PC-9 (cell line): Measurements from ENCODE around the gene PAGR1. TPM values are rescaled to one million over a fixed set of nuclear protein-coding genes. Genes with fewer than 3 reads are reported as not detected.

ENCODE experiments used
- BruUV-seq: library from RNA; stranded (reverse); fragments of 400-500 nt; replicated peaks from 2 replicates; lab custom pipeline; 2021; lab: Mats Ljungman, UMichigan
- CTCF ChIA-PET: fragments of 300-600 bp; sonication (Branson Sonifier 250); formaldehyde crosslinking; loops from one replicate; lab custom pipeline; 2022; ENCODE audit warnings: antibody characterized with exemption; lab: Charles Lee
- POLR2A ChIA-PET: fragments of 300-600 bp; sonication (Branson Sonifier 250); formaldehyde crosslinking; loops from one replicate; lab custom pipeline; 2022; ENCODE audit warnings: antibody characterized with exemption; ENCODE audit not compliant: unreplicated experiment; lab: Charles Lee
- DNase-seq, 2 experiments: peaks; one replicate each; pipeline versions ENCODE4 v3.0.0 to v3.0.0-alpha.2; 2015 to 2022; ENCODE audit warnings: mixed read lengths in 1 of 2
- H2AFZ ChIP-seq: fragments of 200-600 bp; sonication (generic); 2 replicates; pipeline ENCODE4 v1.8.1; 2017; ENCODE audit warnings: antibody characterized with exemption
- H3F3A ChIP-seq: fragments of 200-600 bp; sonication (generic); 2 replicates; pipeline ENCODE4 v1.8.1; 2017; ENCODE audit warnings: antibody characterized with exemption, mild to moderate bottlenecking, low read depth; ENCODE audit not compliant: insufficient read depth
- H3K27ac ChIP-seq: fragments of 200-600 bp; sonication (generic); 2 replicates; pipeline ENCODE4 v1.6.1; 2016; ENCODE audit warnings: mixed run types
- H3K27me3 ChIP-seq: fragments of 200-600 bp; sonication (generic); 2 replicates; pipeline ENCODE4 v1.6.1; 2016; ENCODE audit warnings: low read depth, mixed run types; ENCODE audit not compliant: insufficient read depth
- H3K36me3 ChIP-seq: fragments of 200-600 bp; sonication (generic); 2 replicates; pipeline ENCODE4 v1.6.1; 2016; ENCODE audit warnings: low read depth, mixed run types
- H3K4me1 ChIP-seq: fragments of 200-600 bp; sonication (generic); replicated peaks from 2 replicates; pipeline ENCODE4 v1.6.1; 2016; ENCODE audit warnings: mixed run types; ENCODE audit not compliant: insufficient read depth
- H3K4me2 ChIP-seq: fragments of 200-600 bp; sonication (generic); 2 replicates; pipeline ENCODE4 v1.6.1; 2017; ENCODE audit warnings: mixed run types
- H3K4me3 ChIP-seq: fragments of 200-600 bp; sonication (generic); 2 replicates; pipeline ENCODE4 v1.6.1; 2016; ENCODE audit warnings: mixed run types
- H3K79me2 ChIP-seq: fragments of 200-600 bp; sonication (generic); 2 replicates; pipeline ENCODE4 v1.6.1; 2017; ENCODE audit warnings: low read depth, mixed run types
- H3K9me2 ChIP-seq: fragments of 200-600 bp; sonication (generic); 2 replicates; pipeline ENCODE4 v1.8.1; 2017; ENCODE audit warnings: mild to moderate bottlenecking; ENCODE audit not compliant: insufficient read depth
- H3K9me3 ChIP-seq: fragments of 200-600 bp; sonication (generic); 2 replicates; pipeline ENCODE4 v1.8.1; 2016; ENCODE audit warnings: low read depth; ENCODE audit not compliant: insufficient read depth
- H4K20me1 ChIP-seq: fragments of 200-600 bp; sonication (generic); 2 replicates; pipeline ENCODE4 v1.8.1; 2017; ENCODE audit not compliant: insufficient read depth
- EZH2 ChIP-seq: fragments of 200-600 bp; sonication (generic); IDR thresholded peaks from 2 replicates; pipeline ENCODE4 v1.8.0; 2017; ENCODE audit warnings: antibody characterized with exemption, low read depth
- intact Hi-C: fragments of 100-400 bp; cut with micrococcal nuclease; formaldehyde crosslinking; loops from one replicate; pipeline ENCODE4 v1.10.0; 2022; ENCODE audit not compliant: unreplicated experiment
- total RNA-seq: library from RNA; stranded (reverse); gene quantifications from 2 replicates; pipeline ENCODE4 v1.2.3, GENCODE V29; 2021
- TF ChIP-seq, protein P1 (sequence below): fragments of 200-600 bp; sonication (generic); conservative IDR thresholded peaks from 2 replicates; pipeline ENCODE4 v1.6.1; 2017; ENCODE audit warnings: mixed run types, antibody characterized with exemption, mild to moderate bottlenecking, moderate library complexity

The PAGR1 gene
- total RNA-seq, 1 experiment from 2014 or later, result 27.5 TPM

DNA sequence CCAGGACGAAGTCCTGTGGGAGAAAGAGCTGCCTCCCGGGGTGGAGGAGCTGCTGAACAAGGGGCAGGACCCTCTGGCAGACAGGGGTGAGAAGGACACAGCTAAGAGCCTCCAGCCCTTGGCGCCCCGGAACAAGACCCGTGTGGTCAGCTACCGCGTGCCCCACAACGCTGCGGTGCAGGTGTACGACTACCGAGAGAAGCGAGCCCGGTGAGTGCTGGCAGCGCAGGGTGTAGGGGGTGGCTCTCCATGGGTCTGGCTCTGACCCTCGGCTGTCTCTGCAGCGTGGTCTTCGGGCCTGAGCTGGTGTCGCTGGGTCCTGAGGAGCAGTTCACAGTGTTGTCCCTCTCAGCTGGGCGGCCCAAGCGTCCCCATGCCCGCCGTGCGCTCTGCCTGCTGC lies 25.7 kb downstream of the PAGR1 start:
- POLR2A ChIA-PET, result interaction anchor here (0.6 kb wide), 1 partner anchor 26 kb away, joined by 4 read pairs; the partner anchor contains the start of gene PAGR1
- no peak overlapping the region for H3K4me3 ChIP-seq
- H3K9me2 ChIP-seq, result no peaks in the 10 kb centered on the region
- no TSS peak for BruUV-seq
- no peaks in the 10 kb centered on the region for H3K9me3 ChIP-seq
- no peaks in the 10 kb centered on the region for H3F3A ChIP-seq
- no peaks in the 10 kb centered on the region for H4K20me1 ChIP-seq
- H3K36me3 ChIP-seq, result no peaks in the 10 kb centered on the region
- intact Hi-C loops, result no loop called here
- H3K4me2 ChIP-seq, result no peak overlapping the region
- TF ChIP-seq, protein P1, sequence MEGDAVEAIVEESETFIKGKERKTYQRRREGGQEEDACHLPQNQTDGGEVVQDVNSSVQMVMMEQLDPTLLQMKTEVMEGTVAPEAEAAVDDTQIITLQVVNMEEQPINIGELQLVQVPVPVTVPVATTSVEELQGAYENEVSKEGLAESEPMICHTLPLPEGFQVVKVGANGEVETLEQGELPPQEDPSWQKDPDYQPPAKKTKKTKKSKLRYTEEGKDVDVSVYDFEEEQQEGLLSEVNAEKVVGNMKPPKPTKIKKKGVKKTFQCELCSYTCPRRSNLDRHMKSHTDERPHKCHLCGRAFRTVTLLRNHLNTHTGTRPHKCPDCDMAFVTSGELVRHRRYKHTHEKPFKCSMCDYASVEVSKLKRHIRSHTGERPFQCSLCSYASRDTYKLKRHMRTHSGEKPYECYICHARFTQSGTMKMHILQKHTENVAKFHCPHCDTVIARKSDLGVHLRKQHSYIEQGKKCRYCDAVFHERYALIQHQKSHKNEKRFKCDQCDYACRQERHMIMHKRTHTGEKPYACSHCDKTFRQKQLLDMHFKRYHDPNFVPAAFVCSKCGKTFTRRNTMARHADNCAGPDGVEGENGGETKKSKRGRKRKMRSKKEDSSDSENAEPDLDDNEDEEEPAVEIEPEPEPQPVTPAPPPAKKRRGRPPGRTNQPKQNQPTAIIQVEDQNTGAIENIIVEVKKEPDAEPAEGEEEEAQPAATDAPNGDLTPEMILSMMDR, result no peak
- no peak for TF ChIP-seq EZH2
- CTCF ChIA-PET, result no interaction called here
- H3K79me2 ChIP-seq, result no peaks in the 10 kb centered on the region
- H3K27me3 ChIP-seq, result no peaks in the 10 kb centered on the region
- no peak for DNase-seq
- no peaks in the 10 kb centered on the region for H3K4me1 ChIP-seq
- H2AFZ ChIP-seq, result no peak overlapping the region
- H3K27ac ChIP-seq, result no peak overlapping the region

DNA sequence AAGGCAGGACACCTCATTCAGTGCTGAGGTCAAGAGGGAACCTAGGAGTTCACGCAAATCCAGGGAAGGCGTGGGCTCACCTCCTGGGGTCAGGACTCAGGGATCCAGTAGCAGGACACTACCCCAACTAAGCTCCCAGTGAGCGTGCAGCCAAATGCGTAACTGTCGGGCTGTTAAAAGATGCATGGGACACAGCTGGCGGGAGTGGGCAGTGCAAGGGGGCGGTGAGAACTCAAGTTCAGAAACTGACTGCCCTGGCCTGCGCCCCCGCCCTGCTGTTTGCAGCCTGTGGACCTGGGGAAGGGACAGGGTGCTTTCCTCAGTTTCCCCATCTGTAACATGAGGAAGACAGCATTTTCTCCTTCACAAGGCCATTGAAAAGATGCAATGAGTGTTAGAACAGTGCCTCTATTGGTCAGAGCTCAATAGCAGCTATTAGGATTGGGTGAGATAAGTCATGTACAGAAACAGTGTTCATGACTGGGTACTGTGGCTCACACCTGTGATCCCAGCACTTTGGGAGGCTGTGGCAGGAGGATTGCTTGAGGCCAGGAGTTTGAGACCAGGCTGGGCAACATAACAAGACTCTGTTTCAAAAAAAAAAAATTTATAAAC lies 26.9 kb downstream of the PAGR1 start:
- Histone ChIP-seq H3K9me2 (no peaks in the 10 kb centered on the region), H3K79me2 (no peaks in the 10 kb centered on the region), H2AFZ (no peak overlapping the region), H3K4me3 (no peak overlapping the region), H3K36me3 (no peaks in the 10 kb centered on the region), H4K20me1 (no peaks in the 10 kb centered on the region), H3K27me3 (no peaks in the 10 kb centered on the region), H3K4me1 (no peaks in the 10 kb centered on the region), H3F3A (no peaks in the 10 kb centered on the region; the same call in 1 of the 2 replicates), H3K4me2 (no peak overlapping the region), H3K27ac (no peak overlapping the region), H3K9me3 (no peaks in the 10 kb centered on the region)
- BruUV-seq, result no TSS peak
- TF ChIP-seq EZH2, result no peak
- TF ChIP-seq, protein P1, result no peak; the same call in 1 of the 2 replicates
- ChIA-PET CTCF (interaction anchor here (0.7 kb wide), 1 partner anchor 22 kb away, joined by 3 read pairs; no protein-coding TSS in a partner anchor), POLR2A (interaction anchor here (0.6 kb wide), 1 partner anchor 824 kb away, joined by 3 read pairs; no protein-coding TSS in a partner anchor)
- DNase-seq, result no peak
- intact Hi-C loops, result no loop called here

DNA sequence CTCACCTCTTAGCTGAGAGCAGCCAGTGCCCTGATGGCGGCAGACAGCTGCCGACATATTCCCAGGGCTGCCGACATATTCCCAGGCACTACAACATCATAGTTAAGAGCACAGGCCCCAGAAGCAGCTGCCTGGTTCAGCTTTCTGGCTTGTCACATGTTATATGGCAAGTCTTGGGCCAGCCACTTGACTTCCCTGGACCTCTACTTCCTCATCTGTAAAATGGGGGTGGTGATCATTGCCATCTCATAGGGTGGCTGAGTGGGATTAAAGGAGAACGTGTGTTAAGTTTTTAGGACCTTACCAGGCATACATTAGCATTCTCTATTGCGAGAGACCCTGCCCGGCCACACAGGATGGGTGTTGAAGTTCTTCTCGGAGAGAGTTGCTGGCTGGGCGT lies 28.0 kb downstream of the PAGR1 start:
- Histone ChIP-seq H3K36me3 (no peaks in the 10 kb centered on the region), H2AFZ (no peak overlapping the region), H3K4me1 (no peaks in the 10 kb centered on the region), H3K27me3 (no peaks in the 10 kb centered on the region), H3K27ac (no peak overlapping the region), H3K79me2 (no peaks in the 10 kb centered on the region), H3K4me3 (no peak overlapping the region), H4K20me1 (no peaks in the 10 kb centered on the region), H3K9me2 (no peaks in the 10 kb centered on the region), H3F3A (no peaks in the 10 kb centered on the region; the same call in 1 of the 2 replicates), H3K4me2 (no peak overlapping the region), H3K9me3 (no peaks in the 10 kb centered on the region)
- no TSS peak for BruUV-seq
- DNase-seq, result no peak
- intact Hi-C loops, result no loop called here
- ChIA-PET POLR2A (no interaction called here), CTCF (no interaction called here)
- no peak for TF ChIP-seq EZH2
- TF ChIP-seq, protein P1, result no peak
